ENCODE results near the gene LMOD3. TPM values are rescaled to one million over a fixed set of nuclear protein-coding genes. Genes with fewer than 3 reads are reported as not detected.

LMOD3 gene
- total RNA-seq, 1 donor from 2014 or later = not detected

GRCh38 chr3:69081583-69082262 lies 40.7 kb downstream of the LMOD3 start:
- Histone ChIP-seq H4K20me1 (ENCODE audit: low read depth) (peaks cover 6% of the 10 kb centered on the region), H3K4me2 (no peak overlapping the region), H3K9me3 (ENCODE audit: low read depth) (no peaks in the 10 kb centered on the region), H3K9ac (no peak overlapping the region), H3K4me1 (peaks cover 18% of the 10 kb centered on the region), H3K79me2 (ENCODE audit: low read depth) (peaks cover 45% of the 10 kb centered on the region), H3K27ac (no peak overlapping the region), H3F3A (ENCODE audit: low read depth) (peaks cover 6% of the 10 kb centered on the region), H3K27me3 (no peaks in the 10 kb centered on the region), H3K4me3 (no peak overlapping the region), H2AFZ (replicated peaks) (no peak overlapping the region), H3K36me3 (no peaks in the 10 kb centered on the region)
- Mint-ChIP-seq H3K4me3 (peak overlapping the region; percentile 63), H3K9me3 (no peaks in the 10 kb centered on the region), H3K36me3 (peaks cover 4% of the 10 kb centered on the region), H3K27me3 (ENCODE audit: insufficient read depth, low read depth) (peaks cover 4% of the 10 kb centered on the region), H3K4me1 (peaks cover 67% of the 10 kb centered on the region), H3K27ac (peak overlapping the region; percentile 64)
- TF ChIP-seq CTCF (IDR thresholded peaks at IDR 0.05) (no peak), EZH2phosphoT487 (IDR thresholded peaks at IDR 0.05) (no peak), EZH2 (IDR thresholded peaks at IDR 0.05) (no peak)
- no peak for DNase-seq (ENCODE audit: low spot score)

- peaks cover 52% of the 10 kb centered on the region for H3K79me2 ChIP-seq (ENCODE audit: low read depth)
Measured at GRCh38 chr3:69080233-69080920, 42.0 kb downstream of the LMOD3 start, which contains the start of gene UBA3. Gene UBA3 (minus strand): TSS chr3:69080365. CDS start chr3:69080353, 12 bp downstream.

More at GRCh38 chr3:69080233-69080920, 42.0 kb downstream of the LMOD3 start, which contains the start of gene UBA3:
- H3K4me3 Mint-ChIP-seq = peak within 1 kb of the TSS; percentile 87
- peak within 1 kb of the TSS; percentile 90 for H3K4me3 ChIP-seq
- H3K9ac ChIP-seq = peak within 1 kb of the TSS; percentile 93
- H3K4me1 Mint-ChIP-seq = peaks cover 58% of the 10 kb centered on the region
- H3K9me3 Mint-ChIP-seq = no peaks in the 10 kb centered on the region
- TF ChIP-seq CTCF (IDR thresholded peaks at IDR 0.05) (no peak), EZH2phosphoT487 (IDR thresholded peaks at IDR 0.05) (no peak), EZH2 (IDR thresholded peaks at IDR 0.05) (no peak)
- peaks cover 5% of the 10 kb centered on the region for H3K36me3 Mint-ChIP-seq
- no peaks in the 10 kb centered on the region for H3K9me3 ChIP-seq (ENCODE audit: low read depth)
- peak within 1 kb of the TSS; percentile 95 for H3K4me2 ChIP-seq
- no peaks in the 10 kb centered on the region for H3K36me3 ChIP-seq
- peak within 1 kb of the TSS; percentile 66 for H3K27ac ChIP-seq
- peaks cover 4% of the 10 kb centered on the region for H3K27me3 Mint-ChIP-seq (ENCODE audit: insufficient read depth, low read depth)
- peak; percentile 95 for DNase-seq (ENCODE audit: low spot score)
- H3K27ac Mint-ChIP-seq = peak within 1 kb of the TSS; percentile 57
- H3K27me3 ChIP-seq = no peaks in the 10 kb centered on the region
- H2AFZ ChIP-seq (replicated peaks) = peak within 1 kb of the TSS; percentile 69
- no peaks in the 10 kb centered on the region for H3F3A ChIP-seq (ENCODE audit: low read depth)
- peaks cover 10% of the 10 kb centered on the region for H3K4me1 ChIP-seq
- peaks cover 6% of the 10 kb centered on the region for H4K20me1 ChIP-seq (ENCODE audit: low read depth)
